Measurements from ENCODE around the gene PFDN2. TPM values are rescaled to one million over a fixed set of nuclear protein-coding genes. Genes with fewer than 3 reads are reported as not detected.

Gene PFDN2
- total and polyA plus RNA-seq, 2 of the 4 experiments (the other 2 are of a cell fraction): 62.4 to 179 TPM

- intact Hi-C loops (cut with micrococcal nuclease): no loop called here
- Histone ChIP-seq H2BK20ac (ENCODE audit: low read depth, low read length) (no peak overlapping the region), H3K4ac (ENCODE audit: low read depth, low read length) (no peak overlapping the region)
Measured at GRCh38 chr1:161069241-161069640, 48.6 kb downstream of the PFDN2 start.

More at GRCh38 chr1:161069241-161069640, 48.6 kb downstream of the PFDN2 start:
- Histone ChIP-seq H4K91ac (ENCODE audit: insufficient read depth, low read depth, low read length) (no peak overlapping the region), H3K23ac (ENCODE audit: low read depth, low read length) (no peak overlapping the region), H3K9me3 (ENCODE audit: control insufficient read depth, insufficient read depth, low read length) (no peaks in the 10 kb centered on the region), H2BK5ac (ENCODE audit: low read depth, low read length, poor library complexity, severe bottlenecking) (no peak overlapping the region), H3K79me1 (ENCODE audit: low read depth in 1 of 2, low read length in 2 of 2) (no peaks in the 10 kb centered on the region), H3K27ac (ENCODE audit: insufficient read depth, low read length) (no peak overlapping the region), H4K20me1 (ENCODE audit: insufficient read depth, low read length) (no peaks in the 10 kb centered on the region; the same call in none of the 2 replicates), H3K4me1 (ENCODE audit: control insufficient read depth, insufficient read depth, low read length) (no peaks in the 10 kb centered on the region), H3K18ac (ENCODE audit: low read depth, low read length) (no peak overlapping the region), H3K4me2 (ENCODE audit: low read depth, low read length) (no peak overlapping the region), H3K4me3 (ENCODE audit: insufficient read depth, low read depth, low read length) (no peak overlapping the region), H4K5ac (ENCODE audit: low read depth, low read length) (no peak overlapping the region), H3K36me3 (ENCODE audit: control insufficient read depth, insufficient read depth, low read length) (no peaks in the 10 kb centered on the region), H2AK5ac (ENCODE audit: low read depth, low read length) (no peak overlapping the region; the same call in 1 of the 2 replicates), H2AK9ac (replicated peaks; ENCODE audit: low read depth, low read length, poor library complexity) (peak overlapping the region; percentile 28), H2AFZ (replicated peaks; ENCODE audit: low read length, poor library complexity) (peak overlapping the region; percentile 21), H3K9ac (ENCODE audit: low read depth, low read length) (no peak overlapping the region), H4K8ac (ENCODE audit: low read depth in 2 of 2, low read length in 2 of 2) (no peak overlapping the region), H3K56ac (ENCODE audit: extremely low read depth, insufficient read depth, low read length) (no peak overlapping the region), H3K14ac (replicated peaks; ENCODE audit: low read depth, low read length) (no peak overlapping the region), H2BK120ac (ENCODE audit: low read depth, low read length) (no peak overlapping the region), H3K9me1 (ENCODE audit: insufficient read depth, low read length) (no peaks in the 10 kb centered on the region), H3K27me3 (ENCODE audit: control insufficient read depth, insufficient read depth, low read length) (peaks cover 2% of the 10 kb centered on the region; the same call in 1 of the 2 replicates), H2BK15ac (ENCODE audit: low read depth, low read length) (no peak overlapping the region)
- in situ Hi-C loops (cut with MboI; ENCODE audit: low sequenced_read_pairs): no loop called here
- WGBS, 2 experiments (ENCODE audit: extremely low coverage in 2 of 2, insufficient read length in 1 of 2): 87% methylated on average over 3 of the region's 9 CpGs; no CpG with 5 or more reads in 1 of the 2 experiments
- no TSS peak for BruUV-seq (replicated peaks)
- DNase-seq: no peak
- dilution Hi-C loops (cut with HindIII; ENCODE audit: low sequenced_read_pairs, unreplicated experiment): no loop called here
- POLR2A ChIA-PET (ENCODE audit: unreplicated experiment): no interaction called here
- CTCF ChIA-PET: no interaction called here
- no peak for ATAC-seq (ENCODE audit: low read depth)
- TF ChIP-seq MAFK (IDR thresholded peaks at IDR 0.05; ENCODE audit: low read depth, low read length): no peak
- no peak for TF ChIP-seq MXI1 (IDR thresholded peaks at IDR 0.05; ENCODE audit: borderline replicate concordance, low read depth, low read length)
- TF ChIP-seq MAZ (IDR thresholded peaks at IDR 0.05; ENCODE audit: borderline replicate concordance, low read depth, low read length): no peak
- no peak for TF ChIP-seq USF2 (IDR thresholded peaks at IDR 0.05; ENCODE audit: low read depth, low read length)
- TF ChIP-seq CEBPB (IDR thresholded peaks at IDR 0.05; ENCODE audit: low read depth, low read length): no peak
- TF ChIP-seq POLR2A (IDR thresholded peaks at IDR 0.05; ENCODE audit: low read depth, low read length): no peak
- no peak for TF ChIP-seq RAD21 (IDR thresholded peaks at IDR 0.05; ENCODE audit: low read length)
- no peak for TF ChIP-seq NFE2L2 (IDR thresholded peaks at IDR 0.05; ENCODE audit: low read depth, low read length)
- no peak for TF ChIP-seq RFX5 (IDR thresholded peaks at IDR 0.05; ENCODE audit: low read depth, low read length)
- no peak for TF ChIP-seq RCOR1 (IDR thresholded peaks at IDR 0.05; ENCODE audit: insufficient replicate concordance, low read length)
- no peak for TF ChIP-seq CTCF (conservative IDR thresholded peaks at IDR 0.05; ENCODE audit: low read depth, low read length)
- no peak for TF ChIP-seq ELK1 (IDR thresholded peaks at IDR 0.05; ENCODE audit: borderline replicate concordance, low read depth, low read length)
- no peak for TF ChIP-seq FOS (IDR thresholded peaks at IDR 0.05; ENCODE audit: low read depth, low read length)
- TF ChIP-seq CHD1 (IDR thresholded peaks at IDR 0.05; ENCODE audit: low read depth, low read length): no peak
- no peak for TF ChIP-seq SMC3 (IDR thresholded peaks at IDR 0.05; ENCODE audit: low read depth, low read length)
- no peak for TF ChIP-seq BHLHE40 (IDR thresholded peaks at IDR 0.05; ENCODE audit: low read depth, low read length)
